ENCODE data around the gene MT1B.
"Not testable (repeated sequence)": the region's sequence is repeated elsewhere in the genome, so short reads cannot be mapped to it uniquely, and the experiment has no call there.

MT1B gene

DNA sequence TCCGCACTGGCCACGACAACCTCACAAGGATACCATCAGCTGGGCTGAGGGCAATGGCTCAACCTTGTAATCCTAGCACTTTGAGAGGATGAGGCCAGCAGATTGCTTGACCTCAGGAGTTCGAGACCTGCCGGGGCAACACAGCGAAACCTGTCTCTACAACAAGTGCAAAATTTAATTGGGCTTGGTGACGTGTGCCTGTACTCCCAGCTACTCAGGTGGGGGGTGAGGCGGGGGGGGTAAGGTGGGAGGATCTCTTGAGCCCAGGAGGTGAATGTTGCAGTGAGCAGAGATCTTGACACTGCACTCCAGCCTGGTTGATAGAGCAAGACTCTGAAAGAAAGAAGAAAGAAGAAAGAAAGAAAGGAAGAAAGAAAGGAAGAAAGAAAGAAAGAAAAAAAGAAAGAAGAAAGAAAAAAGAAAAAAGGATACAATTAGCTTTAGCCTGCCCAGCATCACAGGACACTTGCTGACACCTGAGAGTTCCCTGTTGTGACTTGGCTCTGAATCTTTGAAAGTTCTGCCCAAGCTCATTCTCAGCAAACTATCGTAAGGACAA, 31.3 kb upstream of the MT1B start:
- DNase-seq (ENCODE audit: low spot score), result no peak
- no peak for TF ChIP-seq CTCF (IDR thresholded peaks at IDR 0.05; ENCODE audit: extremely low read depth, missing control alignments)

DNA sequence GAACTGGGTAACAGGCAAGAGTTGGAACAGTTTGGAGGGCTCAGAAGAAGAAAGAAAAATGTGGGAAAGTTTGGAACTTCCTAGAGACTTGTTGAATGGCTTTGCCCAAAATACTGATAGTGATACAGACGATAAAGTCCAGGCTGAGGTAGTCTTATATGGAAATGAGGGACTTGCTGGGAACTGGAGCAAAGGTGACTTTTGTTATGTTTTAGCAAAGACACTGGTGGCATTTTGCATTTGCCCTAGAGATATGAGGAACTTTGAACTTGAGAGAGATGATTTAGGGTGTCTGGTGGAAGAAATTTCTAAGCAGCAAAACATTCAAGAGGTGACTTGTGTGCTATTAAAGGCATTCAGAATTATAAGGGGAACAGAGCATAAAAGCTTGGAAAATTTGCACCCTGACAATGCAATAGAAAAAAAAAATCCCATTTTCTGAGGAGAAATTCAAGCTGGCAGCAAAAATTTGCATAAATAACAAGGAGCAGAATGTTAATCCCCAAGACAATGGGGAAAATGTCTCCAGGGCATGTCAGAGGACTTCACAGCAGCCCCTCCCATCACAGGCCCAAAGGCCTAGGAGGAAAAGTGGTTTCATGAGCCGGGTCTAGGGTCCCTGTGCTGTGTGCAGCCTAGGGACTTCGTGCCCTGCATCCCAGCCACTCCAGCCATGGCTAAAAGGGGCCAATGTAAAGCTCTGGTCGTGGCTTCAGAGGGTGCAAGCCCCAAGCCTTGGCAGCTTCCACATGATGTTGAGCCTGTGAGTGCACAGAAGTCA, 29.8 kb upstream of the MT1B start:
- not testable (repeated sequence) for DNase-seq (ENCODE audit: low spot score)

DNA sequence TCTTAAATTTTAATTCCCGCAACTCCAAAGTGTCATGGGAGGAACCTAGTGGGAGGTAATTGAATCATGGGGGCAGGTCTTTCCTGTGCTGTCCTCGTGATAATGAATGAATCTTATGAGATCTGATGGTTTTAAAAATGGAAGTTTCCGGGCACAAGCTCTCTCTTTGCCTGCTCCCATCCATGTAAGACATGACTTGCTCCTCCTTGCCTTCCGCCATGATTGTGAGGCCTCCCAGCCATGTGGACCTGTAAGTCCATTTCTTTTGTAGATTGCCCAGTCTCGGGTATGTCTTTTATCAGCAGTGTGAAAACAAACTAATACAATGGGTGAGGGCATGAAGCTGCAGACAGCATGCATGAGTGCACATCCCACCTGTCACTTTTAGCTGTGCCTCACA, 28.5 kb upstream of the MT1B start:
- DNase-seq (ENCODE audit: low spot score), result not testable (repeated sequence)

DNA sequence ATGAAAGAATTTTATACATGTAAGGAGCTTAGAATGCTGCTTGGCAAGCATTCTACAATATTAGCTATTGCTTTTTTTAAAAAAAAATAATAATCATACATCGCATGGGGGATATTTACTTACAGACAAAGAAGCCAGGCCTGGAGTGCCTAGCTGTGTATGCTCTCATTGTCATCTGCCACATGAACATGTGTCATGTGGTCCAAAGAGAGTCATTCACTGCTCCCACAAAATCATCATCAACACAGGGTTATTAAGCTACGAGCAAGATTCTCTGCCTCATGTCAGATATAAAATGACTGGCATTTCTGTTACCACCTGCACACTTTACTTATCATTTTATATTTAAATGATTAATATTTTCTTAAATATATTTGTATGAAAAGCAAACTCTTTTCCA, 28.0 kb upstream of the MT1B start:
- no peak for DNase-seq (ENCODE audit: low spot score)
- no peak for TF ChIP-seq CTCF (IDR thresholded peaks at IDR 0.05; ENCODE audit: extremely low read depth, missing control alignments)

- DNase-seq (ENCODE audit: low spot score), result no peak
- no peak for TF ChIP-seq CTCF (IDR thresholded peaks at IDR 0.05; ENCODE audit: extremely low read depth, missing control alignments)
Measured at GRCh38 chr16:56625140-56625942, 26.3 kb upstream of the MT1B start, which contains the start of gene MT1E. Gene MT1E (plus strand): TSS chr16:56625781. CDS start chr16:56625852, 71 bp downstream.

DNA sequence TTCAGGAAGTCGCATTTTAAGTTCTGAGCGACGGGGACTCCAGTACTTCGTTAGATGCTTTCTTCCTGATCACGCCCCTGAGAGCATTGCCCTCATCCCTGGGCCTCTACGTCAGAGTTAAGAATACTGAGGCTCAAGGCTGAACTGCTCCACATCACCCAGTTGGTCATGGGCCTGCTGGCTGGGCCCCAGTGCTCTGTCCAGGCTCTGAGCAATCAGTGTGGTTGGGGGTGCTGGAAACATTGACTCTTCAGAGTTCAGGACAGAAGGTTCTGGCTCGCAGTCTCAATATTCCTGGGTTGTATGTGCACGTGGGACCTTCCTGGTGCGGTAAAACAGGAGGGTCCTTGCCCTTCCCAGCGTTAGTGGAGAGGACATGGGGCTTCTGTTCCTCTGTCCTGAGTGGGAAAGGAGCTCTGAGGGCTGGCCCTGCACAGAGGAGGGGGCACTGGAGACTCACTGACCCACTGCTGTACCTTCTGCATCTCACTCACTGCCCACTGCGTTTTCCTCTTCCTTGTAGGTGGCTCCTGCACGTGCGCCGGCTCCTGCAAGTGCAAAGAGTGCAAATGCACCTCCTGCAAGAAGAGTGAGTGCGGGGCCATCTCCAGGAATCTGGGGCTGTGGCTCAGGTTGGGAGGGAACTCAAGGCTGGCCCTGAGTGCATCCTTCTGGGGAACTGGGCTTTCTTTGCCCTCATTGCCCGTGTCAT, 25.6 kb upstream of the MT1B start:
- TF ChIP-seq CTCF (IDR thresholded peaks at IDR 0.05; ENCODE audit: extremely low read depth, missing control alignments), result no peak
- DNase-seq (ENCODE audit: low spot score), result no peak

DNA sequence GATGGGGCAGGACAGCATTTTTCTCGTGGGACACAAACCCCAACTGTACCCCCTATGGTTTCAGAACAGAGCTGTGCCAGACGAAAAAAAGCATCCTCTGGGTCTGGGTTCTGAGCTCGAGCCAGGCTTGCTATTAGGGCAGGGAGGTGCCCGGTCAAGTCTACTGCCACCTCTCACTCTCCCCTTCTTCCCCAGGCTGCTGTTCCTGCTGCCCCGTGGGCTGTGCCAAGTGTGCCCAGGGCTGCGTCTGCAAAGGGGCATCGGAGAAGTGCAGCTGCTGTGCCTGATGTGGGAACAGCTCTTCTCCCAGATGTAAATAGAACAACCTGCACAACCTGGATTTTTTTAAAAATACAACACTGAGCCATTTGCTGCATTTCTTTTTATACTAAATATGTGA, 25.0 kb upstream of the MT1B start:
- no peak for TF ChIP-seq CTCF (IDR thresholded peaks at IDR 0.05; ENCODE audit: extremely low read depth, missing control alignments)
- no peak for DNase-seq (ENCODE audit: low spot score)
